Erythroblast (primary cell): ENCODE results near the gene SLC39A11.

Experiments used
- DNase-seq, 2 experiments: peaks; one replicate each; lab custom pipeline; 2025; lab: John Stamatoyannopoulos, UW
- GATA1 ChIP-seq: IDR thresholded peaks from 2 replicates; pipeline ENCODE4 v1.6.1; 2011; ENCODE audit warnings: low read depth, mild to moderate bottlenecking, control low read depth, low read length, moderate library complexity
- POLR2A ChIP-seq: IDR thresholded peaks from 2 replicates; pipeline ENCODE4 v1.6.1; 2011; ENCODE audit warnings: mild to moderate bottlenecking, low read length

The SLC39A11 gene

DNA sequence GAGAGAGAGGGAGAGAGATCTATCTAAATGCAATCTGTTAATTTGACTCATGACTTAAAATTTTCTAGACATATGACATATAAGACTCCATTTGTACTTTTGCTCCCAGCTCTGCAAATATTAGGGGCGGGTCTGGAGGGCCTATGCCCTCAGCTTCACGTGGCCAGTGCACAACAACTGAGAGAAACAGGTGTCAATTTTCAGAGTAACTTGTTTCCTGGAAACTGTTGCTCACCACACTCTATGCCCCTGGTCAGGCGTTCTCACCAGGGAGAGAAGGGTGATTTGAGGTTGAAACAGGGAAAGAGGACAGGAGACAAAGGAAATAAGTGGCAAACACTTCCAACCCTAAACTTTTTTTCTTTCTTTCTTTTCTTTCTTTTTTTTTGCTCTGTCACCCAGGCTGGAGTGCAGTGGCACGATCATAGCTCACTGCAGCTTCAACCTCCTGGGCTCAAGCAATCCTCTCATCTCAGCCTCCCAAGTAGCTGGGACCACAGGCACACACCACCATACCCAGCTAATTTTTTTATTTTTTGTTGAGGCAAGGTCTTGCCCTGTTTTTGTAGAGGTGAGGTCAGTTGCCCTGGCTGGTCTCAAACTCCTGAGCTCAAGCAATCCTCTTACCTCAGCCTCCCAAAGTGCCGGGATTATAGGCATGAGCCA is 270.0 kb downstream of the SLC39A11 start:
- TF ChIP-seq GATA1 (no peak), POLR2A (no peak)
- no peak for DNase-seq

DNA sequence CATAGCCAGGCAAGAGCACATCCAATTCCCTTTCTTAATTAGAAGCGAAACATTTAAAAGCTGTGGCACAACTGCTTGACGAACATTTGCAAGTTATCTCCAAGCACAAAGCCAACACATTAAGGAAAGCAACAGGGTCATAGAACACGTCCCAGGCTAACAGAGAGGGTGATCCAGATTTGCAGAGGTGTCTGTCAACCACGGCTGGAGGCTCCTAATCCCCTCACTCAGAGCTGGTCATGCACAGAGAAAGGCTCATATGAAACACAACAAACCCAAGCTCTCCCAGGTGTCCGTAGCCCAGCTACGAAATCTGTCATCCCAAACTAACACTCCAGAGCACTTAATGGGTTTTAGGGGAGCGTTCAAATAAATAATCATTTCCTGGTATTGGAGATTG is 276.1 kb downstream of the SLC39A11 start:
- no peak for DNase-seq
- no peak for TF ChIP-seq GATA1
- no peak for TF ChIP-seq POLR2A

DNA sequence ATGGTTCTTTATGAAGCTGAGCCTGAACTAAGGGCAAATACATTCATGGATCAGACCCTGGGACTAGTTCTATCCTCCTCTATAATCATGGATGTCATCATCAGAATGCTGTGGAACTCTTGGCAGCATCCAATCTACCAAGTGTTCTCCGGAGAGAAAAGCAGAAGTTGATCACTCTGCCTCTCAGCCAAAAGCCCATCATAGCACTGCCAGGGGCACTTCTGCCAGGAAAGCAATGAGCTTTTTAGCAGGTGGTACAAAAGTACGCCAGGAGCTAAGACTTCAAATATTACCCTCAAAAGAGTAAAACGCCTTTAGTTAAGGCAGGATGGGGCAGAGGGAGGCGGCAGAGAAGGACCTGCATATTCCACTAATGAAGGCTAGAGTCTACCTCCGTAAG is 279.0 kb downstream of the SLC39A11 start:
- no peak for DNase-seq
- no peak for TF ChIP-seq POLR2A
- no peak for TF ChIP-seq GATA1

DNA sequence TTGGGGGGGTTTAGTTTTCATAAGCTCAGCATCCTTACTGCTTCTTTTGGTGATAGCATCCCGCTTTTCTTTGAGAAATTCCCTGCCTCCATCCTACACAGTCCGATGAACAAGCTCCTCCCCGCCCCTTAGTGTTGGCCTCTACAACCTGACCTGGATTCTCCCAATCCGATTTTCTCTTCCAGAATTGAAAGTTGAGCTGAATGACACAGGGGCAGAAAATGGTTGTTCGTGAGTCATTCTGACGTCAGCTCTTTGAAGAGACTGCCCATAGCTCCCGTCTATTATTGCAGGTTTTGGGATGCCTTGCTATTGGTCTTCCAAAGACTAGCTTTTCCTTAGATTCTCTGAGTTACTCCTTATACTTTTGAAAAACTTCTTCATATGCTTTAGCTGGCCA is 279.7 kb downstream of the SLC39A11 start:
- no peak for DNase-seq

DNA sequence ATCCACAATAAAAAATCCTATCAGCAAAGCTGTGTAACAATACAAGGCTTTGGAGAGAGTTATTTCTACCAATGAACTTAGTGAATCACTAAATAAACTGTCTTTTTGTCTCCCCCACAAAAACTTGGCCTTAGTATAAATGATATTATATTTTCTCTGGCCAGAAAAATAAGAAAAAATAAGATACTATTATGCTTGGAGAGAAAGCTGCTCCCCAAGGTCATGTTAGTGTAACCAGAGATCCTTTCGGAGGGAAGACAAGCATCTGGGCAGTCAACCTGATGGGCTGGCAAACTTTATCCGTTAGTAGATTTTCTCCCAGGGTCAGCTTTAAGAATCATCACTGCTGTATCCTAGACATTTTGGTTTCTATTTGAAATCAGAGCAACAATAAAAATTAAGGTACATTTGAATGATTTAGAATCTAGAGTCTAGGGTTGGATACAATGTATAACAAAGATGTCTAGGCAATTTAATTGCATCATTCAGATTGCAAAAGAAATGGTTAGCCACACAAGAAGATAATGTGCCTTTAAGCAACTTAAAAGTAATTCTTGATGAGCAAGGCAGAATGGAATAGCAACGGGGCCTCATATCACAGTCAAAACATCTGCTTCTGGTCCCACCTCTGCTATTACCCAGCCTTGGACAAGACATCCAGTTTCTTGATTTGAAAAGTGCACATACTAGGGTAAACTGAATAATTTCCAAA is 280.4 kb downstream of the SLC39A11 start:
- DNase-seq: peak in 1 of 2 experiments; percentile 1

More for the DNA sequence above, 279.7 kb downstream of the SLC39A11 start:
- TF ChIP-seq GATA1 (no peak), POLR2A (no peak)

DNA sequence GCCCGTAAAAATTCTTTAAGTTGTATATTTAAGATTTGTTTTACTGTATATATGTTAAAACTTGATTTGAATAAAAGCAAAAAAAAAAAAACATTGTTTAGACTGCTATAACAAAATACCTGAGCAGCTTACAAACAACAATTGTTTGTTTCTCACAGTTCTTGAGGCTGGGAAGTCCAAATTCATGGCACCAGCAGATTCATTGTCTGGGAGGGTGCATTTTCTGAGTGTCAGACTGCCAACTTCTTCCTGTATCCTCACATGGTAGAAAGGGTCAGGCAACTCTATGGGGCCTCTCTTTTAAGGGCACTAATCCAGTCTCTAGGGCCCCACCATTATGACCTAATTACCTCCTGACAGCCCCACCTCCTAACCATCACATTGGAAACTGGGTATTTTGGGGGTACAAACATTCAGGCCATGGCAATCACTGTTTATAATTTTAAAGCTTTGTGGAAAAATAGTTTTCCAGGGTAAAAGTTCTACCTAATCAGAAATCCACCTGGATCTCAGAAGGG is 281.4 kb downstream of the SLC39A11 start:
- DNase-seq: no peak
- TF ChIP-seq POLR2A: no peak
- no peak for TF ChIP-seq GATA1

More for the DNA sequence above, 280.4 kb downstream of the SLC39A11 start:
- TF ChIP-seq GATA1 (no peak), POLR2A (no peak)

DNA sequence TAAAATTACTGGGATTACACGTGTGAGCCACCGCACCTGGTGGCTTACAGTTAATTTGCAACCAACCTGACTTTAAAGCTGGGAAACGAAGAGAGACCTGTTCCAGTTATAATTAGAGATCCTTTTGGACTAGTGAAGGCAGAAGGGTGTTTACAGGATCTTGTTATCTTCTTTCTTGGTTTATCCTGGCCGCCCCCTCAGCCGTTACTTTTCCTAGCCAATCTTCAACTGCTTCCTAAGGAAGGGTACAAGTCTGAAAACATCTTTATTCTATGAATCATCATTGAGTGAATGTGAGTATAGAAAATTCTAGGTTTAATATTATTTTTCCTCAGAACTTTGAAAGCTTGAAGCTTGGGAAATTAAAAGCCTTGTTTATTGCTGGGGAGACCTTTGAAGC is 286.5 kb downstream of the SLC39A11 start:
- no peak for DNase-seq
- TF ChIP-seq GATA1 (no peak), POLR2A (no peak)

DNA sequence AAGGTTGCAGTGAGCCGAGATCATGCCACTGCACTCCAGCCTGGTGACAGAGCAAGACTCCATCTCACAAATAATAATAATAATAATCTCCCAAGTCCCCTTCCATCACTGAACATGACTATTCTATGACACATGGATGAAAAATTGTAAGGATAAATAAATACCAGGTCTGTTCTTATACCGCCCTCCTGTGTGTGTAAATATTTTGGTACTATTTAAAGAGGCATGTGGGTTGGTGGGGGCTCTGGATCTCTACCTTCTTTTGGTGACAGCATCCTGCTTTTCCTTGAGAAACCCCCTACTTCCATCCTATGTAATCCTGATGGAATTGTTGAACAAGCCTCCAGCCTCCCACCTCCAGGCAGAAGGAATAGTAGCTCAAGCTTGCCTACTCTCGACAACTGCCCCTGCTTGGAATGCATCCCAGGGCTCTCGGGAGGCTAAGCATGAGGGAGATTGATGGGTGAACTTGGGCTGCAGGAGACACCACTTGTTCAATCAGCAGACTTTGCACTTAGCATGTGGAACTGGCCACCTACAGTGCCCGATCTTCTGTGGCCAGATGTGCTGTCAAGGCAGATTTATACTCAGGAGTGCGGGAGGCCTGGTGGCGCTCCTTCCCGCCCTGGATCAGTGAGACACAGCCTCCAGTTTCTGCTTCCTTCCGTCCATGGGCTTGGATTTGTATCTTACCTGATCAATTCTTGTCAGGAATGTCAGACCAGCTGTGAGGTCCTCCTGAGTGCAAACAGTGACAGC is 287.4 kb downstream of the SLC39A11 start:
- no peak for DNase-seq
- no peak for TF ChIP-seq POLR2A
- no peak for TF ChIP-seq GATA1

DNA sequence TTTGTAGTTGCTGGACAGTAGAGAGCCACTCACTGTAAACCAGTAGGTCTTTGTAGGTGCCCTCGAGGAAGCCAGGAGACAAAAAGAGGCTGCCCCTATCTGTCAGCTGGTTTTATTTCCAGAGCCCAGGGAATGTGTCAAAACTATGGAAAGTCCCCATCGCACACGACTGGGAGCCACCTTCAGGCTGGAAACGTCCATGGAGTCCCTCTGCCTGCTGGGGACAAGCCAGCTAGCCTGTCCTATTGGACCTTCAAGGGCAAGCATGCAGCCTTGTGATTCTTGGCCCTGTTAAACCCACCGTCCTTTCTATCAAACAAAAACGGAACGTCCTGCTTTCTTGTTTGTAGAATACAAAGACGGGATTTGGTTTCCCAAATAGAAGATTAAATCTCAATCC is 289.8 kb downstream of the SLC39A11 start:
- TF ChIP-seq POLR2A (no peak), GATA1 (no peak)
- DNase-seq: no peak

DNA sequence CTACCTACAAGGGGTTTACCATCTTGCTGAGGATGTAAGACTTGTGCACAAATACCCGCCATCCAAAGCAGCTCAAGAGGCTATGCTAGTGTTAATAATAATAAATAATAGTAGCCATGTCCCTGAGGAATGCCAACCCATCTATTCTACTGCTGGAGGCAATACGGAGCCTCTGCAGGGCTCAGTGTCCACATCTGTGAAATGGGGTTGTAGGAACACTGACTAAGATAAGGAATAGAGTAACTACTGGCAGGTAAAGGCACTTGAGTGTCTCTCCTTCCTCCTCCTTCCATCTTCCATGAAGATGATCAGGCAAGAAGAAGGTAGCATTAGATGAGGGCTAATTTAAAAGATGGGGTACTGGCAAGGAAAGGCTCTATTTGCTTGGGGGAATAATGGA is 295.3 kb downstream of the SLC39A11 start:
- TF ChIP-seq GATA1: no peak
- TF ChIP-seq POLR2A: no peak
- no peak for DNase-seq

DNA sequence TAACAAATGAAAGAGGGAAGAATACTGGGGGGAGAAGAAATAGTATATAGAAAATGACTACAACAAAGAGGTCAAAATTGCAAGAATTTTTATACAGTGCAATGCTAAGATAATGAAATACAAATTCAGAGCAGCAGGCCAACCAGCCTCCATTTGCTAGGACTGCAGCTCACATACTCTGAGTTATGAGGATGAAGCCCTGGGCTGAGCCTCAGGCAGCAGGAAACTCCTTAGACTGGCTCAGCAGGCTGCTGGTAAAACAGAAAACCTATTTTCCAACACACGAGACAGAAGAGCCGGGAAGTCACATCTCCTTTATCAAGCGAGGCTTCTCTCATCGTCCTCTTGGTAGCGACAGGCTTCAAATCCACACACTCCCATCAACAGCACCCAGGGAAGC is 296.5 kb downstream of the SLC39A11 start:
- TF ChIP-seq GATA1: no peak
- TF ChIP-seq POLR2A: no peak
- DNase-seq: no peak

DNA sequence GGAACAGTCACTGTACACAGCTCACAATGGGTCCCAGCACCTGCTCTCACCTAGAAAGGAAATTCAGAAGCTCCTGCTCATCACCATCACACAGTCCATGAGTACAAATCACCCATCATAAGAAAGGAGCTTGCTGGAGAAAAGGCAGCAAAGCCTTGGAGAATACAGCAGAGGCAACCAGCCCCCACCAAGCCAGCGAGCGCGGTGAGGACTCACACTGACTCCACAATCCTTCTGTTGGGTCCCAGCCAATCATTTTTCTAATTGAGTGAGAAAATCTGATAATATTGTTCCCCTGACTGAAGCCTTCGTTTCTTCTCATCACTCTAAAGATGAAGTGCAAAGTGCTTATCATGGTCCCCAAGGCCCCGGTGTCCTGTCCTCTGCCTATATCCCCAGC is 298.3 kb downstream of the SLC39A11 start:
- TF ChIP-seq GATA1 (no peak), POLR2A (no peak)
- no peak for DNase-seq

DNA sequence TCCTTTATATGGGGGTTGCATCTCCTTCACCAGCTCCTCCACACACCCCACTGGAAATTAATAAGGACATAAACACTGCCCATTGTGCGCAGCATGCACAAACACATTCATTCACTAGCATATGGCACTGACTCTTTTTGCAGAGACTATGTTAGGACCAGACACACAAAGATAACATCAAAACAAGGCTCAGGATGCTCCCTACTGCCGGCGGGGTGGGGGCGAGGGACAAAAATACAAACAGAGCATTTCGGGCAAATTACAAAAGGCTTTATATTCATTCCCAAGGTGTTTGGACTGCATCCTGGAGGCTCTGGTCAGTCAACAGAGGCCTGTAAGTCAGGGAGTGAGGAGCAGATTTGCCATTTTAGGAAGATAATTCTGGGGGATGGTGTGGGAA is 299.7 kb downstream of the SLC39A11 start:
- no peak for TF ChIP-seq POLR2A
- TF ChIP-seq GATA1: no peak
- DNase-seq: no peak

DNA sequence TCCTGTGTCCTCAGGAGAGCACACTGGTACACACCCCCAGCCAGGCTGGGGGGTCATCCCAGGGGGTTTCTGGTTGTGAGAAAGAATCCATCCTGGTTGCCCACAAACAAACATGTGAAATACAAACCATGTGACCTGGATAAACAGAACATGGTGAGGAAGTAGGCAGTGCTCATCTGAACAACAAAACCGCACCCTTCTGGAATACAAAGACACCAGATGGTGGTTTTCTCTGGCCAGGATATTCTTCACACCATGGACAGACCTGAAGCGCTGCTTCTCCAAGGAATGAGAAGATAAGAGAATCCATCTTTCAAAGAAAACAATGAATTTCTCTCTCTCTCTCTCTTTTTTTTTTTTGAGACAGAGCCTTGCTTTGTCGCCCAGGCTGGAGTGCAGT is 302.3 kb downstream of the SLC39A11 start:
- no peak for DNase-seq
- TF ChIP-seq POLR2A (no peak), GATA1 (no peak)
